AG09309 (cell line): ENCODE measurements around the gene ELOVL1.

ENCODE experiments used
- DNase-seq: peaks from one replicate; pipeline ENCODE4 v3.0.0-alpha.2; 2010; ENCODE audit warnings: low read depth
- H3K4me3 ChIP-seq: 2 replicates; pipeline ENCODE4 v1.5.1; 2011; ENCODE audit warnings: mild to moderate bottlenecking, low read depth, low read length, moderate library complexity; ENCODE audit not compliant: control insufficient read depth
- CTCF ChIP-seq: IDR thresholded peaks from 2 replicates; pipeline ENCODE4 v1.5.1; 2011; ENCODE audit warnings: mild to moderate bottlenecking, low read depth, low read length, inconsistent platforms; ENCODE audit not compliant: insufficient read depth, control insufficient read depth; ENCODE audit errors: missing control alignments

Gene ELOVL1

GRCh38 chr1:43349594-43350306 is 18.1 kb downstream of the ELOVL1 start:
- TF ChIP-seq CTCF: no peak
- peak overlapping the region; percentile 44 for H3K4me3 ChIP-seq
- no peak for DNase-seq

GRCh38 chr1:43348809-43349593 is 18.8 kb downstream of the ELOVL1 start:
- no peak for TF ChIP-seq CTCF
- H3K4me3 ChIP-seq: peak overlapping the region; percentile 44
- no peak for DNase-seq

- peak overlapping the region; percentile 44 for H3K4me3 ChIP-seq
- TF ChIP-seq CTCF: no peak
- DNase-seq: no peak
Measured at GRCh38 chr1:43348343-43348808, 19.4 kb downstream of the ELOVL1 start.

GRCh38 chr1:43346636-43347035 is 21.2 kb downstream of the ELOVL1 start:
- H3K4me3 ChIP-seq: no peak overlapping the region
- no peak for TF ChIP-seq CTCF
- DNase-seq: no peak

- no peak for DNase-seq
- H3K4me3 ChIP-seq: no peak overlapping the region
- TF ChIP-seq CTCF: no peak
Measured at GRCh38 chr1:43345120-43345519, 22.7 kb downstream of the ELOVL1 start.

- no peak for TF ChIP-seq CTCF
- DNase-seq: no peak
- H3K4me3 ChIP-seq: no peak overlapping the region
Measured at GRCh38 chr1:43344267-43344850, 23.5 kb downstream of the ELOVL1 start.
